CD4-positive, alpha-beta memory T cell (primary cell): ENCODE data around the gene RSPH10B2. TPM values are rescaled to one million over a fixed set of nuclear protein-coding genes. Genes with fewer than 3 reads are reported as not detected.
"Not testable (repeated sequence)": the region's sequence is repeated elsewhere in the genome, so short reads cannot be mapped to it uniquely, and the experiment has no call there.

Experiments used
- CTCF ChIA-PET: fragments of 350-600 bp; sonication (Branson Sonifier 250); formaldehyde crosslinking; loops from one replicate; lab custom pipeline; 2021; ENCODE audit warnings: inconsistent platforms; ENCODE audit not compliant: partially characterized antibody; lab: Charles Lee
- POLR2A ChIA-PET: fragments of 350-600 bp; sonication (Branson Sonifier 250); formaldehyde crosslinking; loops from one replicate; lab custom pipeline; 2021; ENCODE audit not compliant: partially characterized antibody; lab: Charles Lee
- DNase-seq, 5 donors: peaks; one replicate each; pipeline versions ENCODE4 v3.0.0 to v3.0.0-alpha.2; 2020 to 2022; ENCODE audit warnings: mixed read lengths in 1 of 5
- H3K27ac ChIP-seq: one replicate; pipeline ENCODE4 v1.7.0; 2013; ENCODE audit warnings: low read depth, low read length
- H3K27me3 ChIP-seq: 2 replicates; pipeline ENCODE4 v1.7.0; 2013; ENCODE audit warnings: mild to moderate bottlenecking, low read length, moderate library complexity; ENCODE audit not compliant: insufficient read depth
- H3K36me3 ChIP-seq: 2 replicates; pipeline ENCODE4 v1.7.0; 2013; ENCODE audit warnings: mild to moderate bottlenecking, low read length, moderate library complexity; ENCODE audit not compliant: insufficient read depth
- H3K4me1 ChIP-seq: 2 replicates; pipeline ENCODE4 v1.7.0; 2013; ENCODE audit warnings: mild to moderate bottlenecking, low read length, moderate library complexity; ENCODE audit not compliant: insufficient read depth
- H3K4me3 ChIP-seq, 2 donors: one replicate each; pipeline ENCODE4 v1.7.0; 2013; ENCODE audit warnings: low read length in 2 of 2, mild to moderate bottlenecking in 1 of 2
- H3K9me3 ChIP-seq, 2 donors: one replicate each; pipeline ENCODE4 v1.7.0; 2013; ENCODE audit warnings: low read length in 2 of 2, control low read depth in 1 of 2; ENCODE audit not compliant: control insufficient read depth in 1 of 2
- H3K27ac Mint-ChIP-seq, 7 donors: one replicate each; pipeline ENCODE4 v1.8.0; 2020 to 2021; ENCODE audit warnings: mixed read lengths in 7 of 7, mild to moderate bottlenecking in 6 of 7, inconsistent platforms in 3 of 7, moderate library complexity in 3 of 7
- H3K27me3 Mint-ChIP-seq, 2 donors: one replicate each; pipeline ENCODE4 v1.8.0; 2020 to 2021; ENCODE audit warnings: mixed read lengths in 2 of 2
- H3K36me3 Mint-ChIP-seq, 2 donors: one replicate each; pipeline ENCODE4 v1.8.0; 2020 to 2021; ENCODE audit warnings: mixed read lengths in 2 of 2, inconsistent platforms in 1 of 2, mild to moderate bottlenecking in 1 of 2
- H3K4me1 Mint-ChIP-seq, 4 donors: one replicate each; pipeline ENCODE4 v1.8.0; 2020 to 2021; ENCODE audit warnings: mixed read lengths in 4 of 4, mild to moderate bottlenecking in 1 of 4
- H3K4me3 Mint-ChIP-seq, 8 donors: one replicate each; pipeline ENCODE4 v1.8.0; 2020 to 2021; ENCODE audit warnings: mixed read lengths in 8 of 8, mild to moderate bottlenecking in 7 of 8, moderate library complexity in 6 of 8, inconsistent platforms in 3 of 8
- H3K9me3 Mint-ChIP-seq, 8 donors: one replicate each; pipeline ENCODE4 v1.8.0; 2020 to 2021; ENCODE audit warnings: mixed read lengths in 8 of 8, mild to moderate bottlenecking in 5 of 8, inconsistent platforms in 3 of 8, moderate library complexity in 1 of 8
- intact Hi-C: fragments of 100-400 bp; cut with micrococcal nuclease; formaldehyde crosslinking; loops from one replicate; pipeline ENCODE4 v1.15.1; 2023
- polyA plus RNA-seq, 2 donors: library from polyadenylated mRNA; unstranded; fragments of 300-500 nt; fragmentation: Illumina TruSeq; gene quantifications; one replicate each; pipeline ENCODE4 v1.2.3, GENCODE V29; 2021
- total RNA-seq, 2 experiments: library from RNA; stranded (reverse); gene quantifications; one replicate each; pipeline ENCODE4 v1.2.3, GENCODE V29; 2021

RSPH10B2 gene
- total and polyA plus RNA-seq, 4 experiments from 2014 or later = 0.10 to 1.1 (median 0.70) TPM; not detected in 1

DNA sequence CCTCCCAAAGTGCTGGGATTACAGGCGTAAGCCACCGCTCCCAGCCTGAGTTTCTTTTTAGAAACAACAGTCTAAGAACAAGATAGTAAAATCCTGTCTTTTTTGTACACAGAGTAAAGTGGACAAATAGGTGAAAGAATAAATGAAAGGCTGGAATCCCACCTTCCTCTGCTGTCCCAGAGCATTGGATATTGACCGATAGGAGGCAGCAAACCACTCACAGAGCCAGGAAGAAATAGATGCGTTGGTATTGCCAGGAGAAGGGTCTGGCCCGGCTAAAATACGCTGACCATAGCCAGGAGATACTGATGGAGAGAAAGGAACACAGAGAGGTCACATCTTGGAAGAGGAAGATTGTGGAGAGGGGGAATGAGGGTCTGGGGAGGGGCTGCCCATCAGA, 35.8 kb upstream of the RSPH10B2 start:
- Histone ChIP-seq H3K27me3 (no peaks in the 10 kb centered on the region), H3K9me3 (no peaks in the 10 kb centered on the region), H3K36me3 (no peaks in the 10 kb centered on the region), H3K27ac (no peak overlapping the region), H3K4me1 (no peaks in the 10 kb centered on the region), H3K4me3 (no peak overlapping the region)
- CTCF ChIA-PET = no interaction called here
- DNase-seq = no peak
- Mint-ChIP-seq H3K27me3 (peaks cover 12 to 18% of the 10 kb centered on the region in 2 donors), H3K36me3 (no peaks in the 10 kb centered on the region), H3K9me3 (no peaks in the 10 kb centered on the region), H3K27ac (no peak overlapping the region), H3K4me1 (peaks cover 0 to 6% (median 0%) of the 10 kb centered on the region in 4 donors), H3K4me3 (no peak overlapping the region)
- intact Hi-C loops = no loop called here
- POLR2A ChIA-PET = no interaction called here

DNA sequence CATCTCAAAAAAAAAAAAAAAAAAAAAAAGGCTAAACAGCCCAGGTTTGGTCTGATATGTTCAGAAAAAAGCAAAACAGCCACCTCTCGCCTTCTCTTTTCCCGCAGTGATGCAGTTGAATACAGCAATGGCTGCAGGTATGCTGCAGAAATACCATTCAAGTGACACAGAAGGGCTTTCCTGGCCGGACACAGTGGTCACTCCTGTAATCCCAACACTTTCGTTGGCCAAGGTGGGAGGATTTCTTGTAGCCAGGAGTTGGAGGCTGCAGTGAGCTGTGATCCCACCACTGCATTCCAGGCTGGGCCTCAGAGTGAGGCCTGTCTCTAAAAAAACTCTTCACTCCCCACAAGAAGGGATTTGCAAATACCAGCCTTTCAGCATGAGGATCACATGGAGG, 29.6 kb upstream of the RSPH10B2 start:
- CTCF ChIA-PET, H3K27ac ChIP-seq, H3K27me3 Mint-ChIP-seq, H3K4me3 Mint-ChIP-seq, H3K27me3 ChIP-seq, H3K36me3 ChIP-seq, intact Hi-C loops, H3K4me3 ChIP-seq, H3K9me3 Mint-ChIP-seq, H3K9me3 ChIP-seq, POLR2A ChIA-PET, DNase-seq, H3K27ac Mint-ChIP-seq, H3K4me1 ChIP-seq, H3K36me3 Mint-ChIP-seq, H3K4me1 Mint-ChIP-seq: not testable (repeated sequence)

DNA sequence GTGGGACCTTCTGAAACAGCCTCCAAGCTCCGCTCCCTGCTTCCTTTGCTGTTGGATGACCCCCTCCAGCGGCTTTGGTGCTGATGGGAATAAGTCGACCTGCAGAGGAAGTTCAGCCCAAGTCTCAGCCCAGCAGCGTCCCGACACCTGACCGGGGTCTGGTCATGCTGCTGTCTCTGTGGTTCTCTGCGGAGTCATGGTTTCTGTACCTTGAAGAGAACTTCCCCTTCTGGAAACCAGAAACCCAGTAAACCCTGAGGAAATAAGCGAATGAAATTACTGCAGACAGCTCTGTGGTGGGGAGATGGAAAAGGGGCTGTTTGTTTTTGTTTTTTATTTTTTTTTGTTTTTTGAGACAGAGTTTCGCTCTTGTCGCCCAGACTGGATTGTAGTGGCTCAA, 28.9 kb upstream of the RSPH10B2 start:
- ChIA-PET POLR2A (no interaction called here), CTCF (no interaction called here)
- Mint-ChIP-seq H3K4me1 (peaks cover 4 to 9% (median 6%) of the 10 kb centered on the region in 4 donors), H3K9me3 (peaks cover 0 to 2% (median 0%) of the 10 kb centered on the region in 8 donors), H3K27ac (no peak overlapping the region), H3K4me3 (no peak overlapping the region), H3K27me3 (peaks cover 3 to 6% of the 10 kb centered on the region in 2 donors), H3K36me3 (peaks cover 2% of the 10 kb centered on the region in 2 donors)
- H3K4me1 ChIP-seq = no peaks in the 10 kb centered on the region
- no peaks in the 10 kb centered on the region for H3K36me3 ChIP-seq
- H3K4me3 ChIP-seq = no peak overlapping the region
- H3K27ac ChIP-seq = no peak overlapping the region
- H3K9me3 ChIP-seq = no peaks in the 10 kb centered on the region
- DNase-seq = no peak
- intact Hi-C loops = loop anchor here (5.0 kb wide), 1 partner anchor 133 kb away; the partner anchor contains the start of gene INTS15
- no peaks in the 10 kb centered on the region for H3K27me3 ChIP-seq

DNA sequence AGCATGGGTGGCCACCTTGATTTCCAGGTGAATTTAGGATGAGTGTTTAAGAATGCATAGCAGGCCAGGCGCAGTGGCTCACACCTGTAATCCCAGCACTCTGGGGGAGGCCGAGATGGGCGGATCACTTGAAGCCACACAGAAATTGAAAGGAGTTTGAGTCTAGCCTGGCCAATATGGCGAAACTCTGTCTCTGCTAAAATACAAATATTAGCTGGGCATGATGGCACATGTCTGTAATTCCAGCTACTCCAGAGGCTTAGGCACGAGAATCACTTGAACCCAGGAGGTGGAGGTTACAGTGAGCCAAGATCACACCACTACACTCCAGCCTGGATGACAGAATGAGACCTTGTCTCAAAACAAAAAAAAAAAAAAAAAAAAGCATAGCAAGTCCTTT, 27.6 kb upstream of the RSPH10B2 start:
- H3K36me3 Mint-ChIP-seq, H3K27me3 ChIP-seq, DNase-seq, H3K9me3 Mint-ChIP-seq, POLR2A ChIA-PET, H3K27ac Mint-ChIP-seq, H3K4me1 ChIP-seq, H3K36me3 ChIP-seq, CTCF ChIA-PET, H3K27ac ChIP-seq, H3K27me3 Mint-ChIP-seq, H3K4me3 ChIP-seq, H3K9me3 ChIP-seq: not testable (repeated sequence)
- intact Hi-C loops = loop anchor here (5.0 kb wide), 1 partner anchor 134 kb away; the partner anchor contains the start of gene INTS15
- H3K4me1 Mint-ChIP-seq = peaks cover 9 to 22% (median 16%) of the 10 kb centered on the region in 4 donors
- peak overlapping the region in 1 of 8 donors; percentile 15 for H3K4me3 Mint-ChIP-seq

DNA sequence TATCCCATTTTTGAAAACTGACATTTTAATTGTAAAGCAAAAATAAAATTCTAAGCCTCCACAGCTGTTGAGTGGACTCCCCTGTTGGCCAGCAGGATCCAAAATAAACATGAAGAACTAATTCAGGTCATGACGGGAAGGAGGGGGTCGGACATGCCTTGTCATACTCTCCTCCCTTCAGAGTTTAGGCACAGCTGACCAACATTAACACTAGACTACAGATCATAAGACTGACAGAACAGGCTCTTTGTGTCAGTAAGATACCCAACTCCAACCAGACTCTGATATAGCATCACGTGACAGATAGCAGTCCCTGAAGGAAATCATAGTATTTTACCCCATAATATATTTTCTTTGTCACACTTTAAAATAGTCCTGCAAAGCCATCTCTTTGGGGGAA, 26.2 kb upstream of the RSPH10B2 start:
- Histone ChIP-seq H3K4me3 (no peak overlapping the region), H3K27ac (no peak overlapping the region), H3K4me1 (peaks cover 11% of the 10 kb centered on the region), H3K9me3 (no peaks in the 10 kb centered on the region), H3K36me3 (peaks cover under 1% of the 10 kb centered on the region), H3K27me3 (no peaks in the 10 kb centered on the region)
- H3K9me3 Mint-ChIP-seq = peaks cover 0 to 2% (median 0%) of the 10 kb centered on the region in 8 donors
- POLR2A ChIA-PET = no interaction called here
- CTCF ChIA-PET = no interaction called here
- H3K27ac Mint-ChIP-seq = no peak overlapping the region
- H3K27me3 Mint-ChIP-seq = peaks cover 2 to 3% of the 10 kb centered on the region in 2 donors
- intact Hi-C loops = loop anchor here (5.0 kb wide), 1 partner anchor 135 kb away; the partner anchor contains the start of gene INTS15
- no peak for DNase-seq
- H3K36me3 Mint-ChIP-seq = peaks cover 7 to 14% of the 10 kb centered on the region in 2 donors
- H3K4me3 Mint-ChIP-seq = peak overlapping the region in 2 of 8 donors; percentile 35 to 50
- peaks cover 11 to 29% (median 21%) of the 10 kb centered on the region in 4 donors for H3K4me1 Mint-ChIP-seq

DNA sequence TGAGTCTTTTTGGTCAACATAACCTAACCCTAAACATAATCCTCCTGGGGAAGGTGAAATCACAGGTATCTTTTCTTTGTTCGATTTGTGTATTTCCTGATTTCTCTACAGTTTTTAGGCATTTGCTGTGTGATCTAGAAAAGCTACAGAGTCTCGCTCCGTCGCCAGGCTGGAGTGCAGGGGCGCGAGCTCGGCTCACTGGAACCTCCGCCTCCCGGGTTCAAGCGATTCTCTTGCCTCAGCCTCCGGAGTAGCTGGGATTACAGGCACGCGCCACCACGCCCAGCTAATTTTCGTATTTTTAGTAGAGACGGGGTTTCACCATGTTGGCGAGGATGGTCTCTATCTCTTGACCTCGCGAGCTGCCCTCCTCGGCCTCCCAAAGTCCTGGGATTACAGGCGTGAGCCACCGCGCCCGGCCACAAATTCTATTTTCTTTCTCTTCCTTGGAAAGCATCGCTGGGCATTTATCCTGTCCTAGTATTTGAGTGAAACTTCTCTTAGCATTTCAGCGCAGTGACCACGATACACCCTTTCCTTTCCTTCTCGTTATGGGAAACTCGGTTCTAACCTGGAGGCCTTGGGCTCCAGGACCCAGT, 24.9 kb upstream of the RSPH10B2 start:
- intact Hi-C loops = loop anchor here (1.0 to 5.0 kb wide), 2 partner anchors 22 to 137 kb away; partner anchors contain the start of gene INTS15
- H3K27me3 Mint-ChIP-seq, CTCF ChIA-PET, H3K27me3 ChIP-seq, H3K36me3 ChIP-seq, H3K9me3 ChIP-seq, H3K9me3 Mint-ChIP-seq, DNase-seq: not testable (repeated sequence)
- H3K27ac Mint-ChIP-seq = peak overlapping the region; percentile 83 to 95 (median 91)
- peaks cover 11% of the 10 kb centered on the region for H3K4me1 ChIP-seq
- H3K4me3 ChIP-seq = peak overlapping the region; percentile 76 to 85
- H3K36me3 Mint-ChIP-seq = peaks cover 15 to 23% of the 10 kb centered on the region in 2 donors
- H3K4me3 Mint-ChIP-seq = peak overlapping the region; percentile 89 to 94 (median 93)
- peak overlapping the region; percentile 87 for H3K27ac ChIP-seq
- peaks cover 14 to 40% (median 27%) of the 10 kb centered on the region in 4 donors for H3K4me1 Mint-ChIP-seq
- POLR2A ChIA-PET = interaction anchor here (1.2 kb wide), 1 partner anchor 22 kb away, joined by 7 read pairs; the partner anchor contains the start of gene ZNF12

DNA sequence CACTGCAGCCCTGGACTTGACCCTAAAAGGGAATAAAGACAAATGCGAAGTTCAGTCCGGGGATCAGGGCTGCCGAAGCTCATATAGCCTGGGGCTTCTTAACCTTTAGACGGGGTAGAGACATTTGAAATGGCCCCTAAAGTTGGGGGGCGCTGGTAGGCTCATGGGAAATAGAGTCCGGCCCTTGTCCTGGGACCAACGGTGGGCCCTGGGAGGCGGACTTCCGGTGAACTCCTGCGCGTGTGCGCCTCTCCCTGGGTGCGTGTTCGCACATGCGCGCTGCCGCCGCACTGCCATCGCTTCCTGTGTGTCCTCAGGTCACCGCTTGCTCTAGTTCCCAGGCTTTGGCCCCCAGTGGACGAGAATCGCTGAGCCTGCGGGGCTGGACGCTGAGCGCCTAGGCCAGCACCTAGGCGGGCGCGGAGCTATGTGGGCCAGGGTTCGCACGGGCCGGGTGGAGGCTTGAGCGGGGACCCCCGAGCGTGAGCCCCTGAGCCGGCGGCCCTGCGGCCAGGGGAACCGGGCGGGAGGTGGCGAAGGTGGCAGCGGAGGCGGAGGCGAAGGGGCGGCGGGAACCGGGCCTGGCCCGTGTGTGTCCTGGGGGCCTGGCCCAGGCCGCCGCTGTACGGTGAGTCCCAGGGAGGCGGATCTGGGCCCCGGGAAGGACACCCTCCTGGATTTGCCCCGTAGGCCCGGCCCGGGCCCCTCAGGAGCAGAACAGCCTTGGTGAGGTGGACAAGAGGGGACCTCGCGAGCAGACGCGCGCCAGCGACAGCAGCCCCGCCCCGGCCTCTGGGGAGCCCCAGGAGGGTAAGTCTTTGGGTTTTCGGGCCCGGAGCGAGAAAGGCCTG, 24.2 kb upstream of the RSPH10B2 start:
- ChIA-PET CTCF (no interaction called here), POLR2A (interaction anchor here (1.2 kb wide), 1 partner anchor 23 kb away, joined by 7 read pairs; the partner anchor contains the start of gene ZNF12)
- peak overlapping the region; percentile 90 to 96 (median 94) for H3K4me3 Mint-ChIP-seq
- peak; percentile 74 to 78 (median 76) for DNase-seq
- peaks cover 0 to 2% (median 0%) of the 10 kb centered on the region in 8 donors for H3K9me3 Mint-ChIP-seq
- peaks cover 9% of the 10 kb centered on the region for H3K36me3 ChIP-seq
- intact Hi-C loops = loop anchor here (1.0 to 5.0 kb wide), 2 partner anchors 22 to 137 kb away; partner anchors contain the start of gene INTS15
- H3K4me3 ChIP-seq = peak overlapping the region; percentile 76 to 85
- H3K27me3 Mint-ChIP-seq = no peaks in the 10 kb centered on the region
- peak overlapping the region; percentile 87 for H3K27ac ChIP-seq
- H3K4me1 Mint-ChIP-seq = peaks cover 14 to 40% (median 27%) of the 10 kb centered on the region in 4 donors
- H3K27ac Mint-ChIP-seq = peak overlapping the region; percentile 83 to 95 (median 93)
- peaks cover 20 to 28% of the 10 kb centered on the region in 2 donors for H3K36me3 Mint-ChIP-seq
- peaks cover 11% of the 10 kb centered on the region for H3K4me1 ChIP-seq
- no peaks in the 10 kb centered on the region for H3K9me3 ChIP-seq
- no peaks in the 10 kb centered on the region for H3K27me3 ChIP-seq
